COLO668 (cell line): ENCODE measurements around the gene SLC20A1.
"Not testable (repeated sequence)": the region's sequence is repeated elsewhere in the genome, so short reads cannot be mapped to it uniquely, and the experiment has no call there.

ENCODE experiments used
- DNase-seq: peaks from one replicate; lab custom pipeline; 2025; ENCODE audit not compliant: unreplicated experiment; lab: John Stamatoyannopoulos, UW

SLC20A1 gene

DNA sequence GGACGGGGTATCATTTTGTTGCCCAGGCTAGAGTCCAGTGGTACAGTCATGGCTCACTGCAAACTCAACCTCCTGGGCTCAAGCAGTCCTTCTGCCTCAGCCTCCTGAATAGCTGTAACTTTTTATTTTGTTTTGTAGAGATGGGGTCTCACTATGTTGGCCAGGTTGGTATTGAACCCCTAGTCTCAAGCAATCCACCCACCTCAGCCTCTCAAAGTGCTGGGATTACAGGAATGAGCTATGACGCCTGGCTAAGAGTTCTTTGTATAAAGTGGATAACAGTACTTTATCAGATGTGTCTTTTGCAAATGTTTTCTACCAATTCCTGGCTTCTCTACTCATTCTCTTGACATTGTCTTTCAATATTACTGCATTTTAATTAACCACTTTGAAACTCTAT is 57.9 kb downstream of the SLC20A1 start:
- no peak for DNase-seq

DNA sequence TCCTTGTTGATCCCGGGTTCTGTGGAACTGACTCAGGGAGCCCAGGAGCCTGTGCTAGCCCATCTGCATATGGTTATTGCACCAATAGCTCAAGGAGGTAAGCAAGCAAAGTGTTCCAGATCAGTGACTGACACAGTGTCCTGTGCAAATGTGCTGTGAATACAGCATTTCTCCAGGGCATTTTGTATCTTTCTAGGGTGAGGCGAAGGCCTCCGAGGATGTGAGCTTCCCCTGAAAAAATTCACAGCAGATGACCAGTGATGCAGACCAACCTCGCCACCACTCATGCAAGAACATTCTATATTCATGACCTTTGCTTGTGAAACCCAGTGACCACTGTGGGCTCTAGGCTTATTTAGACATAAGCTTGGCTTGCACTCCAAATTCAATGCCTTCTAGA is 59.8 kb downstream of the SLC20A1 start:
- no peak for DNase-seq

DNA sequence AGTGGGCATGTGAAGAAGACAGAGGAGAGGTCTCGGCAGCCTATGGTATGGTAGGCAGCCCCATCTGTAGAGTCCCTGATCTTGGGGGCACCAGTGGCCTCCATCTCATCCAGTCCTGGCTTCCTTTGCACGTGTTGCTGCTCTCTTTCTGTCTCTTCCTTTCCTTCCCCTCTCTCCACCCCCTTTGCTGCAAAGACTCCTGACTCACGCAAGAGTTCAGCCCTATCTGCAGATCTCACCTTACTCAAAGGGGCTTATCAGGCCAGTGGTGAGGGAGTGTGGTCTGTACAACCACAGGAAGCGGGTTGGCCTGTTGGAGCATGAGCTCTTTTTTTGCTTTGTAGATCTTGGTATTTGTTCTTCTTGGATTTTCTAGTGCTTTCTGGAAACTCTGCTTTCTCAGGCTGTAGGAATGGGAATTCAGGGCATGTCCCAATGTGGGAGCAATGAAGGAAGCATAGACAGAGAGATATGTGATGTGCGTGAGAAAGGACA is 60.5 kb downstream of the SLC20A1 start:
- DNase-seq: no peak

GRCh38 chr2:112706947-112707346 is 61.2 kb downstream of the SLC20A1 start:
- DNase-seq: not testable (repeated sequence)

DNA sequence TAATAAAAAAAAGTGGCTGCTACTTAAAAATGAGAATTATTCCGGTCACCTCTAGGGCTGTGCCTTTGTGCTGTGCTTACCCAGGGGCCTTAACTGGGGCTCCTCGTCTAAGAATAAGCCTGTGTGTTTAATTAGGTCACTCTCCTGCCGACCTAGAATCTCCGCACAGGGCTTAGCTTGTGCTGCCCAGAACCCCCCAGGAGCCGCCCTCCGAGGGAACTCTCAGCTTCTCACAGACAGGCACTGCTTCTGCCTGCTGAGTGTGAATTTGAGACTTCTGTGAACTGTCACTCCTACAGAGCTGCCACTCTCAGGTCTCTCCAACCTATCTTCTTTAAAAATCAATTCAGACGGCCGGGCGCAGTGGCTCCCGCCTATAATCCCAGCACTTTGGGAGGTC is 63.2 kb downstream of the SLC20A1 start:
- no peak for DNase-seq

DNA sequence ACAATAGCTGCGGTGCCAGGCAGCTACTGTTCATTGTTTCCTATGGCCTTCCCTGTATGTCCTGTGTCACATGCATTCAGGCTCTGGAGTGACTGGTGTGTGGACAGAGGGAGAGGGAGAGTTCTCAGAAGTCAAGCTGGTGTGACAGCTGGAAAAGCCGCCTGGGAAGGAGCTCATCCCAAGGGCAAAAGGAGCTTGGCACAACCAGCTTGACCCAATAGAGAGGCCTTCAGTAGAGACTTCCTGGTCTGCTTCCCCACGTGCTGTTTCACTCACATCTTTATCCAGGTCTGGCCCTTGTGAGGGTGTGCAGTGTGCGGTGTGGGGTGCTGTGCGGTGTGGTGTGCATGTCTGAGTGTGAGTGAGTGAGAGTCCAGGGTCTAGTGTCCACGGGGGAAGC is 64.0 kb downstream of the SLC20A1 start:
- DNase-seq: no peak

GRCh38 chr2:112710956-112711750 is 65.4 kb downstream of the SLC20A1 start:
- DNase-seq: no peak

GRCh38 chr2:112712465-112712864 is 66.7 kb downstream of the SLC20A1 start:
- DNase-seq: no peak

- DNase-seq: no peak
These were observed 67.3 kb downstream of the SLC20A1 start for GRCh38 chr2:112712903-112713584.
